GM19239 (cell line): Measurements from ENCODE around the gene SPRR2D.
"Not testable (repeated sequence)": the region's sequence is repeated elsewhere in the genome, so short reads cannot be mapped to it uniquely, and the experiment has no call there.

Experiments
- DNase-seq: peaks from one replicate; pipeline ENCODE4 v3.0.0; 2011; ENCODE audit warnings: low spot score; ENCODE audit not compliant: insufficient read length
- FAIRE-seq: peaks from 2 replicates; lab custom pipeline; 2011; peaks lifted over from hg19 to GRCh38; lab: Jason Lieb, UNC

Gene SPRR2D

DNA sequence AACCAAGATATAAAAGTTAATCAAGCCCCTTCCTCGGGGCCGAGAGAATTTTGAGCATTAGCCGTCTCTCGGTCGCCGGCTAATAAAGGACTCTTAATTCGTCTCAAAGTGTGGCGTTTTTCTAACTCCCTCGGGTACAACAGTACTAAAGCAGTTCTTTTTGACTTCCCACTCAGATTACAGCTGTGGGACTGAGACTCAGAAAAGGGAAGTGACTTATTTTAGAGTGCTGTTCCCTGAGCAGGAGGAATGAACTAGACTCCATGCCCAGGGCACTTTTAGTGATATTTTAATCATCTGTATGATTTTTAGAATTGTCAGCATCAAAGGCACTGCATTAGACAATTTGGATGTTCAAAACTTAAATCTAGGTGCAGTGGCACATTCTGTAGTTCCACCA lies 18.6 kb downstream of the SPRR2D start:
- not testable (repeated sequence) for FAIRE-seq, DNase-seq

DNA sequence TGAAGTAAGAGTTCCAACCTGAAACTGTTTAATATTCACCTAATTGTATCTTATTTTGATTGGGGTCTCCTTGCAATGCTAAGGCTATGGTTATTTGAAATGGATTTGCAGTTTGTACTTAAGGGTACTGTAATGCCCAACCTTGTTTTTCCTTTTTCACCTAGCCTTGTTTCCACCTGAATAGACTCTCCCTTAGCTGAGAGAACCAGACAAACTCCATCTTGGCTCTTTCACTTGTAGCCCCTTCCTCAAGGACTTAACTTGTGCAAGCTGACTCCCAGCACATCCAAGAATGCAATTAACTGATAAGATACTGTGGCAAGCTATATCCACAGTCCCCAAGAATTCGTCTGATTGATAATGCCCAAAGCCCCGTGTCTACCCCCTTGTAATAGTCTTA lies 19.1 kb downstream of the SPRR2D start:
- FAIRE-seq = not testable (repeated sequence)

DNA sequence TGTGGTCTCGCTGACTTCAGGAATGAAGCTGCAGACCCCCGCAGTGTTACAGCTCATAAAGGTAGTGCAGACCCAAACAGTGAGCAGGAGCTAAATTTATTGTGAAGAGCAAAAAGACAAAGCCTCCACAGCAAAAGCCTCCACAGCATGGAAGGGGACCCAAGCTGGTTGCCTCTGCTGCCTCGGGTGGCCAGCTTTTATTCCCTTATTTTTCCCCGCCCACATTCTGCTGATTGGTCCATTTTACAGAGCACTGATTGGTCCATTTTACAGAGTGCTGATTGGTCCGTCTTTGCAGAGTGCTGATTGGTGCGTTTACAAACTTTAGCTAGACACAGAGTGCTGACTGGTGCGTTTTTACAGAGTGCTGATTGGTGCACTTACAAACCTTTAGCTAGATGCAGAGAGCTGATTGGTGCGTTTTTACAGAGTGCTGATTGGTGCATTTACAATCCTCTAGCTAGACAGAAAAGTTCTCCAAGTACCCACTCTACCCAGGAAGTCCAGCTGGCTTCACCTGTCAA lies 29.6 kb downstream of the SPRR2D start:
- FAIRE-seq, DNase-seq: not testable (repeated sequence)

More for the DNA sequence above, 19.1 kb downstream of the SPRR2D start:
- not testable (repeated sequence) for DNase-seq

DNA sequence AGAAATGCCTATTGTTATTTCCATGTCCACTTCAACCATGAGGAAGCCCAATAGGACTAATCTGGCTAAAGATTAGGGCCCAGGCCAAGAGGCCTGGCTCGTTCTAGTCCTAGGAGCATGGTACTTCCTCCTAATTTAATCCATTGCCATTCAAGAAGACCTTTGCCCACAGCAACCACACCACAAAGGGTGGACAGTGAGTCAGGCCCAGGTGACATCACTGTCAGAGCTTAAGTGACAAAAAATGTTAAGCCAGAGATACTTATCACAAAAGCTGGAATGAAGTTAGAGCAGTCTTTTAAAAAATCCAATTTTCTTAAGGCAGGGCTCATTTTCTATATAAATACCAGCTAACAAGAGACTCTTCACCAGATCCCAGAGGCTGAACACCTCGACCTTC lies 39.5 kb downstream of the SPRR2D start, which contains the start of gene SPRR3:
TSS of gene SPRR3 (plus strand) at position 368 of the 400 bp plus-strand sequence. CDS start 1,272 bp downstream, outside the sequence.
- FAIRE-seq (no peak), DNase-seq (no peak)

DNA sequence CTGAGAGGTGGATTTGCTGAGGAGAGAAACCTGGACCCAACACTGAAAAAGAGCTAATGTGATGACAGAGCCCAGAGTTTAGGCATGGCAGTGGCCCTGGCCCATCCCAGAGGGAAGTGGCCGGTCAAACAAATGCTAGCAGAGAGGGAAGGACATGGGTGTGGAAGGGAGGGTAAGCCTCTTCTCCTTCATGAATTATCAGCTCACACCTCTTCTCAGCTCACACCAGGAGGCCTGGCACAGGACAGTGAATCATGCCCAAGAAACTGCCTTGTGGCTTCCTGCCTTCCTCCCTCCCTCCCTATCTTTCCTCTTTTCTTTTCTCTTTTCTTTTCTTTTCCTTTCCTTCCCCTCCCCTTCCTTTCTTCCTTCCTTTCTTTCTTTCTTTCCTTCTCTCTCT lies 40.6 kb downstream of the SPRR2D start:
- FAIRE-seq = no peak
- no peak for DNase-seq

DNA sequence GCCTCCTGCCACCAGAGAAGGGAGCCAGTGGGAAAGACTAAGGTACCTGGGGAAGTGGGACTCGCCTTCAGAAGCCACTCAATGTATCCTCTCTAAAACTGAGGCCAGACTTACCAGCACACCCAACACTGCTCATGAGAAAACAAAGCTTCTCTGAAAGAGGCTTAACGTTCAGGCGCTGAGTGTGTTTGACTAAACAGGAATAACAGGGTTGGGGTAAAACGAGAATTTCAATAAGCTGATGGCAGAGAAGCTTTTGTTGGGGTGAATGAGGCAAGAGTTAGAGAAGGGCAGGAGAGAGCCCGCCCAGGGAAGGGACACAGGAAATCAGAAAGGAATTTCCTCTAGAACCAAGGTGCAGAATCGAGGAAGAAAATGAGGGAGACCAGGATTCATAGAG lies 41.1 kb downstream of the SPRR2D start:
- FAIRE-seq = no peak
- DNase-seq = no peak

DNA sequence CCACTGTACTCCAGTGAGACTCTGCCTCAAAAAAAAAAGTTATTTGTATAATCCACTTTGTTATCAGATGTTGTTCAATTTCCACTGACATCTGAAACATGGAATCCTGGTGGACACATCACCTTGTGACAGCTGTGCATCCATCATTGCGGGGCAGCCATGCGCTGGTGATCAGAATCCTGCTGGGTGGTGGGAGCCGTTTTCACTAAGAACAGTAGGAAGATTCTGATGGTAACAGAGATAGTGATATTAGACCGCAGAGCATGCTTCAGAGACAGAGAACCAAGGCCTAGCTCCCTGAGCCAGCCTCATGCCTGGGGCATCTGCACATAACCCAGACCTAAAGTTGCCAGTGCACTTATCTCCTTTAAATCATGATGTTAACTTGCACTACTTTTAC lies 42.4 kb downstream of the SPRR2D start:
- DNase-seq (no peak), FAIRE-seq (no peak)

DNA sequence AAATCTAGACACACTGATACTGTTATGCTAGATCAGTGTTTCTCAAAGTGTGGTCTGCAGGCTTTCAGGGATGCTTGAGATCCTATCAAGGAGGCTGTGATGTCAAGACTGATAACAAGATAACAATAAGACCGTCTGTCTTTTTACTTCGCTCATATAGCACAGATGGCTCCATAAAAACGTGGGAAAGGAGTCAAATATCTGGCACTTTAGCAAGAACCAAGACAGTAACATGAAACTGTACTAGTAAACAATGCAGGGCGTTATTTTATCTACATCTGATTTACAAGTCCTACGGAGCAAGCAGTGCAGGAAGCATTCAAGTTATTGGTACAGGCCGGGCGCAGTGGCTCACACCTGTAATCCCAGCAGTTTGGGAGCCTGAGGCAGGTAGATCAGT lies 43.0 kb downstream of the SPRR2D start:
- DNase-seq (no peak), FAIRE-seq (no peak)

DNA sequence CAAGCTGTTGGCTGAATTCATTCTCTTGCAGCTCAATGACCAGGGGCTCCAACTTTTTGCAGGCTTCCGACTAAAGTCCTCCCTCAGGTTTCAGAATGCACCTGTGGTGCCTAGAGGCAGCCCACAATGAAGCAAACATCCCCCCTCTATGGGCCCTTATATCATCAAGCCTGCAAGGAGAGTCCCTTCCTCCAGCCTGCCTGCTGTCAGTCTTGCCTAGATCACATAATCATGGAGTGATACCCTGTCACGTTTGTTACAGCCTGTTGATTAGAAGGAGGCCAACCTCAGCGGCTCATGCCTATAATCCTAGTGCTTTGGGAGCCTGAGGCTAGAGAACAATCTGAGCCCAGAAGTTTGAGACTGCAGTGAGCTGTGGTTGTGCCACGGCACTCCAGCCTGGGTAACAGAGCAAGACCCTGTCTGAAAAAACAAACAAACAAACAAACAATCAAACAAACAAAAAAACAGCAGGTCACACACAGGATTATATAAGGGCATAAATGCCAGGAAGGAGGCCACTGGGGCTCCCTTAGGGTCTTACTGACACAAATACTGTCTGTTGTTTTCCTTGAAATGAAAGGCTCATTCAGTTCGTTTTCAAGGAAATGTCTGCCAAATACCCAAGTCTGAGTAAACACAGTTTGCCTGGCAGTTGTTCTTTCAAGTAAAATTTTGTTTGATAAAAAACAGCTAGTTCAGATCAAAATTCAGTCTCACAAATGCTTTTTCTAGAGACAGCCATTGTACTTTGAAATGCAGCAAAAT lies 44.1 kb downstream of the SPRR2D start:
- DNase-seq (no peak), FAIRE-seq (no peak)

DNA sequence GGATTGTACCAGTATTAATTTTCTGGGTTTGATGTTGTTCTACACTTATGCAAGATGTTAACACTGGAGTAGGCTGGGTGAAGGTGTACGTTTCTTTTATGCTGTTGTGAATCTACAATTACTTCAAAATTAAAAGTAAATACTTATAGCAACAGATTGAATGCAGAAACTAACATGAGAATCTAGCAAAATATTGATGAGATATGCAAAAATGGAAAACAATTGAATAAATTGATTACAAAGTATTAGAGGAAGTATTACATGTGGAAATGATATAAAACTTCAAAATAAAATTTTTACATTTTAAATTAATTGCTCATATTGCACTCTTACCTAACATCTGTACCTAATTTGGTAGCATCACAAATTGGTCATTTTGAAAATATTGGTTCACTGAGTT lies 45.1 kb downstream of the SPRR2D start:
- DNase-seq = no peak

DNA sequence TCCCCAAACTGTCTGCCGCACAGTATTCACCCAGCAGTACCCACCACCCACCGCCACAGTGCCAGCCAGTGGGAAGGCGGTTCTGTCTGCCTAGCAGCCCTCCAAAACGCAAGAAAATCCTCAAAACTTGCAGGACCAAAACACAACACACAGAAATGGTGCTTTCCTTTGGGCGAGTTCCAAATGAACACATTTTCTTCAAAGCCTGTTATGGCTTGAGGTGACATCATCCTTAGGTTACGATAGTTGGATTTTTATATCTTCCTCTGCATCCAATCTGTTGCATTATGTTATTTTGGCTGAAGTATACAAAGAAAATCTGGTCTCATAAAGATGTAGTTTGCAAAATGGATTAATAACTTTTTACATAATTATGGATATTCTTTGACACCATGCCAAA lies 47.7 kb downstream of the SPRR2D start:
- FAIRE-seq (no peak), DNase-seq (no peak)

More for the DNA sequence above, 45.1 kb downstream of the SPRR2D start:
- FAIRE-seq = no peak
